Neural progenitor cell (in vitro differentiated cells): ENCODE results near the gene HNRNPK.

ENCODE experiments used
- EZH2 ChIP-seq: fragments of 200-600 bp; sonication (generic); IDR thresholded peaks from 2 replicates; pipeline ENCODE4 v1.6.1; 2017; ENCODE audit warnings: antibody characterized with exemption, mild to moderate bottlenecking, moderate library complexity
- TF ChIP-seq, protein P1 (sequence below): fragments of 200-600 bp; sonication (generic); IDR thresholded peaks from 2 replicates; pipeline ENCODE4 v1.5.1; 2017; ENCODE audit warnings: antibody characterized with exemption, mild to moderate bottlenecking

GRCh38 chr9:83927591-83927990, 52.4 kb downstream of the HNRNPK start:
- TF ChIP-seq, protein P1, sequence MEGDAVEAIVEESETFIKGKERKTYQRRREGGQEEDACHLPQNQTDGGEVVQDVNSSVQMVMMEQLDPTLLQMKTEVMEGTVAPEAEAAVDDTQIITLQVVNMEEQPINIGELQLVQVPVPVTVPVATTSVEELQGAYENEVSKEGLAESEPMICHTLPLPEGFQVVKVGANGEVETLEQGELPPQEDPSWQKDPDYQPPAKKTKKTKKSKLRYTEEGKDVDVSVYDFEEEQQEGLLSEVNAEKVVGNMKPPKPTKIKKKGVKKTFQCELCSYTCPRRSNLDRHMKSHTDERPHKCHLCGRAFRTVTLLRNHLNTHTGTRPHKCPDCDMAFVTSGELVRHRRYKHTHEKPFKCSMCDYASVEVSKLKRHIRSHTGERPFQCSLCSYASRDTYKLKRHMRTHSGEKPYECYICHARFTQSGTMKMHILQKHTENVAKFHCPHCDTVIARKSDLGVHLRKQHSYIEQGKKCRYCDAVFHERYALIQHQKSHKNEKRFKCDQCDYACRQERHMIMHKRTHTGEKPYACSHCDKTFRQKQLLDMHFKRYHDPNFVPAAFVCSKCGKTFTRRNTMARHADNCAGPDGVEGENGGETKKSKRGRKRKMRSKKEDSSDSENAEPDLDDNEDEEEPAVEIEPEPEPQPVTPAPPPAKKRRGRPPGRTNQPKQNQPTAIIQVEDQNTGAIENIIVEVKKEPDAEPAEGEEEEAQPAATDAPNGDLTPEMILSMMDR = no peak
- no peak for TF ChIP-seq EZH2
